Measurements from ENCODE around the gene TUBB4A. TPM values are rescaled to one million over a fixed set of nuclear protein-coding genes. Genes with fewer than 3 reads are reported as not detected.
A peak's percentile ranks its signal among the peaks of the same experiment; 100 is the strongest.
"Not testable (repeated sequence)": the region's sequence is repeated elsewhere in the genome, so short reads cannot be mapped to it uniquely, and the experiment has no call there.

Gene TUBB4A
- total RNA-seq, result under 1 TPM in 1 of 3 donors, not detected in 2; 0.48 TPM

- intact Hi-C loops (cut with DNase I; ENCODE audit: low total_unique reads), result no loop called here
- H3K4me1 ChIP-seq, result peaks cover 4 to 6% of the 10 kb centered on the region in 2 donors
- H3K9me3 ChIP-seq, result no peaks in the 10 kb centered on the region
- H3K36me3 ChIP-seq, result no peaks in the 10 kb centered on the region
- peak within 1 kb of the TSS; percentile 28 to 65 (median 40) for H3K4me3 ChIP-seq
- no peak for DNase-seq (ENCODE audit: low spot score in 2 of 2)
- no peak for TF ChIP-seq CTCF (IDR thresholded peaks at IDR 0.05)
- no peak for TF ChIP-seq POLR2A (IDR thresholded peaks at IDR 0.05)
- no peak for TF ChIP-seq POLR2AphosphoS5 (IDR thresholded peaks at IDR 0.05)
- H3K27me3 ChIP-seq, result peaks cover 7 to 36% of the 10 kb centered on the region in 2 donors
- H3K27ac ChIP-seq, result no peak within 1 kb of the TSS
Measured at GRCh38 chr19:6501740-6502648, at the start of gene TUBB4A. TUBB4A (minus strand) TSS chr19:6502309; CDS start chr19:6502212, 97 bp downstream.

GRCh38 chr19:6551091-6551490 lies 49.0 kb upstream of the TUBB4A start:
- H3K4me1 ChIP-seq, result no peaks in the 10 kb centered on the region
- DNase-seq (ENCODE audit: low spot score in 2 of 2), result no peak
- TF ChIP-seq POLR2A (IDR thresholded peaks at IDR 0.05) (no peak), POLR2AphosphoS5 (IDR thresholded peaks at IDR 0.05) (no peak), CTCF (IDR thresholded peaks at IDR 0.05) (no peak)

GRCh38 chr19:6550679-6551078 lies 48.6 kb upstream of the TUBB4A start:
- not testable (repeated sequence) for H3K4me3 ChIP-seq, H3K4me1 ChIP-seq

More at GRCh38 chr19:6551091-6551490, 49.0 kb upstream of the TUBB4A start:
- no peak overlapping the region for H3K4me3 ChIP-seq
- peaks cover 0 to 13% of the 10 kb centered on the region in 2 donors for H3K27me3 ChIP-seq
- H3K9me3 ChIP-seq, result peaks cover 0 to 3% of the 10 kb centered on the region in 2 donors
- H3K36me3 ChIP-seq, result no peaks in the 10 kb centered on the region
- intact Hi-C loops (cut with DNase I; ENCODE audit: low total_unique reads), result no loop called here
- H3K27ac ChIP-seq, result no peak overlapping the region

GRCh38 chr19:6543866-6544347 lies 41.8 kb upstream of the TUBB4A start:
- Histone ChIP-seq H3K4me1 (no peaks in the 10 kb centered on the region), H3K9me3 (peaks cover 0 to 3% of the 10 kb centered on the region in 2 donors), H3K36me3 (no peaks in the 10 kb centered on the region), H3K27me3 (no peaks in the 10 kb centered on the region), H3K4me3 (no peak overlapping the region), H3K27ac (no peak overlapping the region)
- intact Hi-C loops (cut with DNase I; ENCODE audit: low total_unique reads), result no loop called here
- no peak for TF ChIP-seq CTCF (IDR thresholded peaks at IDR 0.05)
- no peak for TF ChIP-seq POLR2A (IDR thresholded peaks at IDR 0.05)
- TF ChIP-seq POLR2AphosphoS5 (IDR thresholded peaks at IDR 0.05), result no peak
- no peak for DNase-seq (ENCODE audit: low spot score in 2 of 2)

More at GRCh38 chr19:6550679-6551078, 48.6 kb upstream of the TUBB4A start:
- DNase-seq (ENCODE audit: low spot score in 2 of 2); H3K36me3 ChIP-seq; intact Hi-C loops (cut with DNase I; ENCODE audit: low total_unique reads); H3K9me3 ChIP-seq; H3K27ac ChIP-seq: not testable (repeated sequence)
- H3K27me3 ChIP-seq, result peaks cover 0 to 13% of the 10 kb centered on the region in 2 donors

GRCh38 chr19:6540918-6541689 lies 39.0 kb upstream of the TUBB4A start:
- no peaks in the 10 kb centered on the region for H3K9me3 ChIP-seq
- no peak overlapping the region for H3K27ac ChIP-seq
- no peak overlapping the region for H3K4me3 ChIP-seq
- intact Hi-C loops (cut with DNase I; ENCODE audit: low total_unique reads), result no loop called here
- no peaks in the 10 kb centered on the region for H3K36me3 ChIP-seq
- TF ChIP-seq POLR2A (IDR thresholded peaks at IDR 0.05) (no peak), POLR2AphosphoS5 (IDR thresholded peaks at IDR 0.05) (no peak), CTCF (IDR thresholded peaks at IDR 0.05) (no peak)
- no peak for DNase-seq (ENCODE audit: low spot score in 2 of 2)
- no peaks in the 10 kb centered on the region for H3K27me3 ChIP-seq
- no peaks in the 10 kb centered on the region for H3K4me1 ChIP-seq
